Left lung (tissue), 10 donors: ENCODE data around the gene NR2E1. TPM values are rescaled to one million over a fixed set of nuclear protein-coding genes. Genes with fewer than 3 reads are reported as not detected.

Experiments used
- ATAC-seq: fragments of 200-7000 bp; cut with Tn5 transposase; one replicate; pipeline ENCODE4 v1.9.1; 2020; ENCODE audit warnings: moderate library complexity
- DNase-seq, 4 donors: peaks; one replicate each; pipeline ENCODE4 v3.0.0-alpha.2; 2013 to 2020
- H3K27ac ChIP-seq, 2 donors: fragments of 200-600 bp; sonication (generic) in 1 of 2; one replicate each; pipeline versions ENCODE4 v1.5.0 to v1.8.0; 2020 to 2021
- H3K27me3 ChIP-seq, 2 donors: fragments of 200-600 bp; sonication (generic) in 1 of 2; one replicate each; pipeline versions ENCODE4 v1.5.0 to v1.8.0; 2020 to 2021
- H3K36me3 ChIP-seq, 2 donors: fragments of 200-600 bp; sonication (generic) in 1 of 2; one replicate each; pipeline versions ENCODE4 v1.5.0 to v1.8.0; 2020 to 2021
- H3K4me1 ChIP-seq, 2 donors: fragments of 200-600 bp; one replicate each; pipeline ENCODE4 v1.8.0; 2021
- H3K4me3 ChIP-seq, 2 donors: fragments of 200-600 bp; sonication (generic) in 1 of 2; one replicate each; pipeline versions ENCODE4 v1.5.0 to v1.8.0; 2020 to 2021; ENCODE audit warnings: mild to moderate bottlenecking in 1 of 2
- H3K9me3 ChIP-seq, 2 donors: fragments of 200-600 bp; sonication (generic) in 1 of 2; one replicate each; pipeline versions ENCODE4 v1.5.0 to v1.8.0; 2020 to 2021
- CTCF ChIP-seq, 2 donors: fragments of 200-600 bp; sonication (generic) in 1 of 2; IDR thresholded peaks; one replicate each; pipeline versions ENCODE4 v1.5.0 to v1.8.0; 2021; ENCODE audit warnings: antibody characterized with exemption in 2 of 2
- intact Hi-C, 2 donors: fragments of 100-400 bp; cut with DNase I; formaldehyde crosslinking; loops; one replicate each; pipeline versions ENCODE4 v1.11.2 to v1.14.2; 2022
- polyA plus RNA-seq, 6 donors: library from polyadenylated mRNA; unstranded; fragments of 120-200 nt; gene quantifications; one replicate each; pipeline ENCODE4 v1.2.1, GENCODE V29; 2013; ENCODE audit not compliant: insufficient read length in 6 of 6
- total RNA-seq, 2 donors: library from RNA; stranded (reverse); fragmentation: NEBNext Ultra II Directional; extraction: Animal tissue kit (Norgen Biotek cat#: 25700); gene quantifications; one replicate each; pipeline ENCODE4 v1.2.1, GENCODE V29; 2021
- donor health status: DM: no; HTN: yes; CAD: no.
- donor health status: DM: no; HTN: no; CAD: no.

Gene NR2E1
- total and polyA plus RNA-seq, 8 donors = 0.06 to 0.07 TPM; not detected in 6

GRCh38 chr6:108123481-108123929 lies 42.3 kb upstream of the NR2E1 start:
- no peak overlapping the region for H3K4me3 ChIP-seq
- ATAC-seq (no peak), DNase-seq (no peak)
- H3K27me3 ChIP-seq = peaks cover 38 to 99% of the 10 kb centered on the region in 2 donors
- no peaks in the 10 kb centered on the region for H3K9me3 ChIP-seq
- intact Hi-C loops = no loop called here
- H3K4me1 ChIP-seq = peaks cover 9 to 12% of the 10 kb centered on the region in 2 donors
- no peaks in the 10 kb centered on the region for H3K36me3 ChIP-seq
- no peak overlapping the region for H3K27ac ChIP-seq
- no peak for TF ChIP-seq CTCF (IDR thresholded peaks at IDR 0.05)

GRCh38 chr6:108123946-108124345 lies 41.9 kb upstream of the NR2E1 start:
- ATAC-seq (no peak), DNase-seq (no peak)
- intact Hi-C loops = no loop called here

GRCh38 chr6:108127056-108127455 lies 38.8 kb upstream of the NR2E1 start:
- no peaks in the 10 kb centered on the region for H3K9me3 ChIP-seq
- intact Hi-C loops = no loop called here
- H3K4me1 ChIP-seq = no peaks in the 10 kb centered on the region
- no peak for DNase-seq
- no peak overlapping the region for H3K27ac ChIP-seq
- no peaks in the 10 kb centered on the region for H3K36me3 ChIP-seq
- TF ChIP-seq CTCF (IDR thresholded peaks at IDR 0.05) = no peak
- peaks cover 15 to 98% of the 10 kb centered on the region in 2 donors for H3K27me3 ChIP-seq
- no peak for ATAC-seq
- no peak overlapping the region for H3K4me3 ChIP-seq

More at GRCh38 chr6:108123946-108124345, 41.9 kb upstream of the NR2E1 start:
- Histone ChIP-seq H3K4me3 (no peak overlapping the region), H3K4me1 (peaks cover 5 to 8% of the 10 kb centered on the region in 2 donors), H3K36me3 (no peaks in the 10 kb centered on the region), H3K9me3 (no peaks in the 10 kb centered on the region), H3K27ac (no peak overlapping the region), H3K27me3 (peaks cover 34 to 99% of the 10 kb centered on the region in 2 donors)
- no peak for TF ChIP-seq CTCF (IDR thresholded peaks at IDR 0.05)

- Histone ChIP-seq H3K9me3 (no peaks in the 10 kb centered on the region), H3K4me1 (no peaks in the 10 kb centered on the region), H3K4me3 (no peak overlapping the region), H3K27ac (no peak overlapping the region), H3K27me3 (peaks cover 15 to 98% of the 10 kb centered on the region in 2 donors), H3K36me3 (no peaks in the 10 kb centered on the region)
- intact Hi-C loops = no loop called here
- TF ChIP-seq CTCF (IDR thresholded peaks at IDR 0.05) = no peak
- ATAC-seq (peak; percentile 76), DNase-seq (no peak)
Observed at GRCh38 chr6:108127826-108128225, 38.0 kb upstream of the NR2E1 start.

GRCh38 chr6:108130262-108130661 lies 35.6 kb upstream of the NR2E1 start:
- Histone ChIP-seq H3K27me3 (peaks cover 10 to 98% of the 10 kb centered on the region in 2 donors), H3K9me3 (no peaks in the 10 kb centered on the region), H3K27ac (no peak overlapping the region), H3K4me3 (no peak overlapping the region), H3K36me3 (no peaks in the 10 kb centered on the region), H3K4me1 (peaks cover 3 to 9% of the 10 kb centered on the region in 2 donors)
- intact Hi-C loops = no loop called here
- no peak for TF ChIP-seq CTCF (IDR thresholded peaks at IDR 0.05)
- ATAC-seq = no peak
- no peak for DNase-seq
